ENCODE measurements around the gene IL12RB1. TPM values are rescaled to one million over a fixed set of nuclear protein-coding genes. Genes with fewer than 3 reads are reported as not detected.
A peak's percentile ranks its signal among the peaks of the same experiment; 100 is the strongest.

IL12RB1 gene
- total and polyA plus RNA-seq, 2 of the 13 experiments (the other 11 are each of a cell fraction or from before 2014, with no cell fraction given) = 0.03 to 0.04 TPM

- TF ChIP-seq, protein P1, sequence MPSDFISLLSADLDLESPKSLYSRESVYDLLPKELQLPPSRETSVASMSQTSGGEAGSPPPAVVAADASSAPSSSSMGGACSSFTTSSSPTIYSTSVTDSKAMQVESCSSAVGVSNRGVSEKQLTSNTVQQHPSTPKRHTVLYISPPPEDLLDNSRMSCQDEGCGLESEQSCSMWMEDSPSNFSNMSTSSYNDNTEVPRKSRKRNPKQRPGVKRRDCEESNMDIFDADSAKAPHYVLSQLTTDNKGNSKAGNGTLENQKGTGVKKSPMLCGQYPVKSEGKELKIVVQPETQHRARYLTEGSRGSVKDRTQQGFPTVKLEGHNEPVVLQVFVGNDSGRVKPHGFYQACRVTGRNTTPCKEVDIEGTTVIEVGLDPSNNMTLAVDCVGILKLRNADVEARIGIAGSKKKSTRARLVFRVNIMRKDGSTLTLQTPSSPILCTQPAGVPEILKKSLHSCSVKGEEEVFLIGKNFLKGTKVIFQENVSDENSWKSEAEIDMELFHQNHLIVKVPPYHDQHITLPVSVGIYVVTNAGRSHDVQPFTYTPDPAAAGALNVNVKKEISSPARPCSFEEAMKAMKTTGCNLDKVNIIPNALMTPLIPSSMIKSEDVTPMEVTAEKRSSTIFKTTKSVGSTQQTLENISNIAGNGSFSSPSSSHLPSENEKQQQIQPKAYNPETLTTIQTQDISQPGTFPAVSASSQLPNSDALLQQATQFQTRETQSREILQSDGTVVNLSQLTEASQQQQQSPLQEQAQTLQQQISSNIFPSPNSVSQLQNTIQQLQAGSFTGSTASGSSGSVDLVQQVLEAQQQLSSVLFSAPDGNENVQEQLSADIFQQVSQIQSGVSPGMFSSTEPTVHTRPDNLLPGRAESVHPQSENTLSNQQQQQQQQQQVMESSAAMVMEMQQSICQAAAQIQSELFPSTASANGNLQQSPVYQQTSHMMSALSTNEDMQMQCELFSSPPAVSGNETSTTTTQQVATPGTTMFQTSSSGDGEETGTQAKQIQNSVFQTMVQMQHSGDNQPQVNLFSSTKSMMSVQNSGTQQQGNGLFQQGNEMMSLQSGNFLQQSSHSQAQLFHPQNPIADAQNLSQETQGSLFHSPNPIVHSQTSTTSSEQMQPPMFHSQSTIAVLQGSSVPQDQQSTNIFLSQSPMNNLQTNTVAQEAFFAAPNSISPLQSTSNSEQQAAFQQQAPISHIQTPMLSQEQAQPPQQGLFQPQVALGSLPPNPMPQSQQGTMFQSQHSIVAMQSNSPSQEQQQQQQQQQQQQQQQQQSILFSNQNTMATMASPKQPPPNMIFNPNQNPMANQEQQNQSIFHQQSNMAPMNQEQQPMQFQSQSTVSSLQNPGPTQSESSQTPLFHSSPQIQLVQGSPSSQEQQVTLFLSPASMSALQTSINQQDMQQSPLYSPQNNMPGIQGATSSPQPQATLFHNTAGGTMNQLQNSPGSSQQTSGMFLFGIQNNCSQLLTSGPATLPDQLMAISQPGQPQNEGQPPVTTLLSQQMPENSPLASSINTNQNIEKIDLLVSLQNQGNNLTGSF (CRISPR knock-in tag; IDR thresholded peaks at IDR 0.05) = no peak
- TF ChIP-seq MATR3 (CRISPR knock-in tag; IDR thresholded peaks at IDR 0.05) = no peak
- TF ChIP-seq PHF5A (CRISPR knock-in tag; IDR thresholded peaks at IDR 0.05; ENCODE audit: low read depth, unreplicated experiment) = no peak
- no peak for TF ChIP-seq SP1 (IDR thresholded peaks at IDR 0.05)
- peak; percentile 77 for TF ChIP-seq SP1 (CRISPR knock-in tag; IDR thresholded peaks at IDR 0.05)
- TF ChIP-seq ARID2 (CRISPR knock-in tag; IDR thresholded peaks at IDR 0.05; ENCODE audit: borderline replicate concordance) = no peak
- TF ChIP-seq FOSL1 (CRISPR knock-in tag; IDR thresholded peaks at IDR 0.05; ENCODE audit: borderline replicate concordance) = no peak
- no peak for TF ChIP-seq ZNF720 (CRISPR knock-in tag; IDR thresholded peaks at IDR 0.05)
- no peak for TF ChIP-seq HINFP (CRISPR knock-in tag; IDR thresholded peaks at IDR 0.05; ENCODE audit: low read depth)
- TF ChIP-seq ZFP41 (CRISPR knock-in tag; IDR thresholded peaks at IDR 0.05; ENCODE audit: borderline replicate concordance) = no peak
- TF ChIP-seq ZNF644 (CRISPR knock-in tag; IDR thresholded peaks at IDR 0.05; ENCODE audit: low read depth) = no peak
- TF ChIP-seq FOXP4 (CRISPR knock-in tag; IDR thresholded peaks at IDR 0.05) = no peak
- no peak for TF ChIP-seq ZSCAN30 (CRISPR knock-in tag; IDR thresholded peaks at IDR 0.05)
- no peak for TF ChIP-seq ZNF83 (CRISPR knock-in tag; IDR thresholded peaks at IDR 0.05; ENCODE audit: borderline replicate concordance)
- TF ChIP-seq CC2D1A (CRISPR knock-in tag; IDR thresholded peaks at IDR 0.05) = no peak
- no peak for TF ChIP-seq MLLT10 (CRISPR knock-in tag; IDR thresholded peaks at IDR 0.05)
- no peak for TF ChIP-seq ZNF75D (CRISPR knock-in tag; IDR thresholded peaks at IDR 0.05; ENCODE audit: borderline replicate concordance)
- peak; percentile 54 for TF ChIP-seq PHF8 (CRISPR knock-in tag; IDR thresholded peaks at IDR 0.05)
- no peak for TF ChIP-seq MIER2 (CRISPR knock-in tag; IDR thresholded peaks at IDR 0.05)
- TF ChIP-seq ZBTB37 (CRISPR knock-in tag; IDR thresholded peaks at IDR 0.05) = no peak
Measured at GRCh38 chr19:18117692-18118378, 31.1 kb upstream of the IL12RB1 start (continued).
